Spleen (tissue), 7 donors: ENCODE measurements around the gene COL9A1.

Experiments
- POLR2AphosphoS5 ChIP-seq, 3 donors: sonication (generic); formaldehyde crosslinking; IDR thresholded peaks; one replicate each; pipeline ENCODE4 v1.5.1; 2017; ENCODE audit warnings: antibody characterized with exemption in 3 of 3
- TF ChIP-seq, protein P1 (sequence below), 11 experiments: fragments of 200-600 bp in 7 of 11; fragments of 450-650 bp in 4 of 11; sonication (generic) in 4 of 11; IDR thresholded peaks in 8 of 11; conservative IDR thresholded peaks in 3 of 11; 1 replicate in 7 of 11; 2 replicates in 4 of 11; pipeline versions ENCODE4 v1.4.0 to v1.8.0; 2016 to 2021; ENCODE audit warnings: antibody characterized with exemption in 11 of 11, inconsistent platforms in 4 of 11, mild to moderate bottlenecking in 1 of 11
- donor health status: DM: no; HTN: no; CAD: no; lungs with moderate emphysema.
- donor health status: DM: no; HTN: no; CAD: no.
- donor health status: DM: no; HTN: no; CAD: no.

DNA sequence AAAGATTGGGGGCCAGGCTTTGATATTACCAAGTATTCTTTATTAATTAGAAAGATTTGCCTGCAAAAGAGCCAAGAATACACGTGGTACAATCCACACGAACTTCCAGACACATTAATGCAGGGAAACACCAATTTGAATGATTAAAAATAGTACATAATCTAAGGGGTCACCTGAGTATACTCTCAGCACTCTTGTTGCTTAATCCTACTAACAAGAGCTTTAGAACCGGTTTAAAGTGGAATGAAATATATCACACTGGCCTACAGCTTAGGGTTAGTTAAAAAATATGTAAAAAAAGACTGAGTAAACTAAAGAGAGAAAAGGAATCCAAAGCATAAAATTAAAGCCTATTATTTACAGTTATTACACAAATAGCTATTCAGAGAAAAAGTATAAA lies 49.0 kb downstream of the COL9A1 start:
- TF ChIP-seq, protein P1, sequence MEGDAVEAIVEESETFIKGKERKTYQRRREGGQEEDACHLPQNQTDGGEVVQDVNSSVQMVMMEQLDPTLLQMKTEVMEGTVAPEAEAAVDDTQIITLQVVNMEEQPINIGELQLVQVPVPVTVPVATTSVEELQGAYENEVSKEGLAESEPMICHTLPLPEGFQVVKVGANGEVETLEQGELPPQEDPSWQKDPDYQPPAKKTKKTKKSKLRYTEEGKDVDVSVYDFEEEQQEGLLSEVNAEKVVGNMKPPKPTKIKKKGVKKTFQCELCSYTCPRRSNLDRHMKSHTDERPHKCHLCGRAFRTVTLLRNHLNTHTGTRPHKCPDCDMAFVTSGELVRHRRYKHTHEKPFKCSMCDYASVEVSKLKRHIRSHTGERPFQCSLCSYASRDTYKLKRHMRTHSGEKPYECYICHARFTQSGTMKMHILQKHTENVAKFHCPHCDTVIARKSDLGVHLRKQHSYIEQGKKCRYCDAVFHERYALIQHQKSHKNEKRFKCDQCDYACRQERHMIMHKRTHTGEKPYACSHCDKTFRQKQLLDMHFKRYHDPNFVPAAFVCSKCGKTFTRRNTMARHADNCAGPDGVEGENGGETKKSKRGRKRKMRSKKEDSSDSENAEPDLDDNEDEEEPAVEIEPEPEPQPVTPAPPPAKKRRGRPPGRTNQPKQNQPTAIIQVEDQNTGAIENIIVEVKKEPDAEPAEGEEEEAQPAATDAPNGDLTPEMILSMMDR (IDR thresholded peaks at IDR 0.05 in 8 of 11, conservative IDR thresholded peaks at IDR 0.05 in 3 of 11), result no peak
- no peak for TF ChIP-seq POLR2AphosphoS5 (IDR thresholded peaks at IDR 0.05)
